H1 (cell line): ENCODE data around the gene DBF4. TPM values are rescaled to one million over a fixed set of nuclear protein-coding genes. Genes with fewer than 3 reads are reported as not detected.
A peak's percentile ranks its signal among the peaks of the same experiment; 100 is the strongest.

Experiments
- ASH2L ChIP-seq: fragments of 200-600, 300-600 bp; sonication (generic); IDR thresholded peaks from one replicate; pipeline ENCODE4 v1.7.1; 2017; ENCODE audit warnings: low read length
- BCL11A ChIP-seq, 2 experiments: IDR thresholded peaks; one replicate each; pipeline ENCODE4 v1.6.1; 2011; ENCODE audit warnings: low read depth in 2 of 2, low read length in 2 of 2, mild to moderate bottlenecking in 2 of 2
- CEBPB ChIP-seq: IDR thresholded peaks from 2 replicates; pipeline ENCODE4 v1.6.1; 2012; ENCODE audit warnings: low read depth, low read length
- CHD2 ChIP-seq: IDR thresholded peaks from 2 replicates; pipeline ENCODE4 v1.6.1; 2012; ENCODE audit warnings: low read length, improper control_type of control experiment
- E2F6 ChIP-seq: IDR thresholded peaks from 2 replicates; pipeline ENCODE4 v1.6.1; 2012; ENCODE audit warnings: inconsistent platforms
- FOSL1 ChIP-seq: IDR thresholded peaks from 2 replicates; pipeline ENCODE4 v1.6.1; 2011; ENCODE audit warnings: mild to moderate bottlenecking, low read depth, low read length, moderate library complexity; ENCODE audit not compliant: insufficient read depth
- KDM1A ChIP-seq: fragments of 200-600, 300-600 bp; sonication (generic); IDR thresholded peaks from 2 replicates; pipeline ENCODE4 v1.7.1; 2016; ENCODE audit warnings: mild to moderate bottlenecking, low read length, borderline replicate concordance
- MAX ChIP-seq: IDR thresholded peaks from 2 replicates; pipeline ENCODE4 v1.6.1; 2012; ENCODE audit warnings: inconsistent platforms
- NRF1 ChIP-seq: IDR thresholded peaks from 2 replicates; pipeline ENCODE4 v1.6.1; 2011; ENCODE audit warnings: mild to moderate bottlenecking, low read depth, low read length, improper control_type of control experiment
- POLR2A ChIP-seq, 2 experiments: IDR thresholded peaks; 1 replicate in 1 of 2; 2 replicates in 1 of 2; pipeline ENCODE4 v1.6.1; 2011; ENCODE audit warnings: low read depth in 2 of 2, low read length in 2 of 2, mild to moderate bottlenecking in 2 of 2; ENCODE audit errors: control extremely low read depth in 1 of 2
- POLR2AphosphoS5 ChIP-seq: IDR thresholded peaks from 2 replicates; pipeline ENCODE4 v1.6.1; 2011; ENCODE audit warnings: low read depth, low read length
- RNF2 ChIP-seq: fragments of 200-900, 300-1000 bp; sonication (generic); IDR thresholded peaks from 2 replicates; pipeline ENCODE4 v1.7.1; 2016; ENCODE audit warnings: borderline replicate concordance, low read depth, mild to moderate bottlenecking, antibody characterized with exemption, low read length; ENCODE audit not compliant: poor library complexity, severe bottlenecking; ENCODE audit errors: missing control alignments
- SAP30 ChIP-seq: fragments of 300-600 bp; sonication (generic); IDR thresholded peaks from 2 replicates; pipeline ENCODE4 v1.7.1; 2012; ENCODE audit warnings: low read length, moderate library complexity, mild to moderate bottlenecking, inconsistent platforms; ENCODE audit not compliant: insufficient read depth, insufficient replicate concordance
- TAF1 ChIP-seq: IDR thresholded peaks from 2 replicates; pipeline ENCODE4 v1.6.1; 2011; ENCODE audit warnings: mild to moderate bottlenecking, low read depth, low read length
- TBP ChIP-seq: IDR thresholded peaks from 2 replicates; pipeline ENCODE4 v1.6.1; 2011; ENCODE audit warnings: low read depth, low read length, improper control_type of control experiment
- TCF12 ChIP-seq: IDR thresholded peaks from 2 replicates; pipeline ENCODE4 v1.6.1; 2011; ENCODE audit warnings: low read depth, mild to moderate bottlenecking, low read length
- YY1 ChIP-seq: IDR thresholded peaks from 2 replicates; pipeline ENCODE4 v1.6.1; 2011; ENCODE audit warnings: low read depth, mild to moderate bottlenecking, low read length
- polyA plus RNA-seq, 7 experiments: library from polyadenylated mRNA; depleted of rRNA in 3 of 7; stranded (reverse) in 5 of 7; unstranded in 2 of 7; fragments of >200 nt in 5 of 7; fragments of 200-250 nt in 2 of 7; gene quantifications; 1 replicate in 5 of 7; 2 replicates in 1 of 7; 4 replicates in 1 of 7; pipeline versions ENCODE4 v1.2.1 to v1.2.3, GENCODE V29; 2011 to 2013; ENCODE audit warnings: missing spikeins in 2 of 7, mixed read lengths in 2 of 7
- total RNA-seq: library from RNA; stranded (reverse); fragmentation: NEBNext Ultra II Directional; extraction: Animal tissue kit (Norgen Biotek cat#: 25700); gene quantifications from 2 replicates; pipeline ENCODE4 v1.2.1, GENCODE V29; 2021

Gene DBF4
- total and polyA plus RNA-seq, 2 of the 8 experiments (the other 6 are each of a cell fraction or from before 2014, with no cell fraction given): 8.7 to 82.4 TPM

GRCh38 chr7:87926581-87927461 lies 50.5 kb downstream of the DBF4 start (continued):
- TF ChIP-seq POLR2AphosphoS5 (0 out of 2 replicates have a peak, but pooled peaks have one; percentile 32), CEBPB (no peak), POLR2A (IDR thresholded peaks at IDR 0.05; ENCODE audit: control extremely low read depth in 1 of 2, low read depth in 2 of 2, low read length in 2 of 2) (peak in 1 of 2 experiments; percentile 74; a peak in 2 of 3 replicates), ASH2L (no peak), FOSL1 (no peak), MAX (0 out of 2 replicates have a peak, but pooled peaks have one; percentile 10), E2F6 (no peak), TAF1 (peak; percentile 42; the same call in 1 of the 2 replicates), YY1 (0 out of 2 replicates have a peak, but pooled peaks have one; percentile 5), TCF12 (0 out of 2 replicates have a peak, but pooled peaks have one; percentile 30), KDM1A (no peak), RNF2 (no peak), NRF1 (no peak), TBP (peak; percentile 36; the same call in 1 of the 2 replicates), CHD2 (no peak), BCL11A (IDR thresholded peaks at IDR 0.05; ENCODE audit: low read depth in 2 of 2, low read length in 2 of 2) (no peak), SAP30 (no peak)
